Nephron progenitor cell (in vitro differentiated cells): Measurements from ENCODE around the gene RRAS.

Source experiments
- DNase-seq: peaks from one replicate; pipeline ENCODE4 v3.0.0; 2021
- H3K27ac Mint-ChIP-seq: 2 replicates; pipeline ENCODE4 v1.8.0; 2021; ENCODE audit warnings: mild to moderate bottlenecking, moderate library complexity, mixed read lengths
- H3K27me3 Mint-ChIP-seq: 2 replicates; pipeline ENCODE4 v1.8.0; 2021; ENCODE audit warnings: mild to moderate bottlenecking, low read depth, mixed read lengths; ENCODE audit not compliant: poor library complexity
- H3K36me3 Mint-ChIP-seq: 2 replicates; pipeline ENCODE4 v1.8.0; 2021; ENCODE audit warnings: low read depth, mixed read lengths
- H3K4me1 Mint-ChIP-seq: 2 replicates; pipeline ENCODE4 v1.8.0; 2021; ENCODE audit warnings: mixed read lengths
- H3K4me3 Mint-ChIP-seq: 2 replicates; pipeline ENCODE4 v1.8.0; 2021; ENCODE audit warnings: mild to moderate bottlenecking, moderate library complexity, mixed read lengths
- H3K9me3 Mint-ChIP-seq: 2 replicates; pipeline ENCODE4 v1.8.0; 2021; ENCODE audit warnings: mild to moderate bottlenecking, moderate library complexity, mixed read lengths
- CTCF ChIP-seq: fragments of 200-600 bp; sonication (generic); IDR thresholded peaks from 2 replicates; pipeline ENCODE4 v1.5.0; 2021; ENCODE audit warnings: antibody characterized with exemption

Gene RRAS

GRCh38 chr19:49591731-49592485, 48.0 kb downstream of the RRAS start:
- H3K27me3 Mint-ChIP-seq: peaks cover 3% of the 10 kb centered on the region
- TF ChIP-seq CTCF: no peak
- peak; percentile 62 for DNase-seq
- peak overlapping the region; percentile 90 for H3K4me3 Mint-ChIP-seq
- H3K9me3 Mint-ChIP-seq: no peaks in the 10 kb centered on the region
- peaks cover 38% of the 10 kb centered on the region for H3K4me1 Mint-ChIP-seq
- peaks cover 9% of the 10 kb centered on the region for H3K36me3 Mint-ChIP-seq
- H3K27ac Mint-ChIP-seq: peak overlapping the region; percentile 78

GRCh38 chr19:49590971-49591730, 48.8 kb downstream of the RRAS start, which contains the start of gene PRR12:
TSS of gene PRR12 (plus strand) at chr19:49591182. CDS start at chr19:49591655, 473 bp downstream.
- no peak for TF ChIP-seq CTCF
- Mint-ChIP-seq H3K9me3 (no peaks in the 10 kb centered on the region), H3K27ac (peak within 1 kb of the TSS; percentile 96), H3K4me3 (peak within 1 kb of the TSS; percentile 90), H3K4me1 (peaks cover 38% of the 10 kb centered on the region), H3K27me3 (peaks cover 3% of the 10 kb centered on the region), H3K36me3 (peaks cover 9% of the 10 kb centered on the region)
- peak; percentile 67 for DNase-seq

GRCh38 chr19:49590071-49590970, 49.6 kb downstream of the RRAS start:
- Mint-ChIP-seq H3K36me3 (peaks cover 9% of the 10 kb centered on the region), H3K4me1 (peaks cover 41% of the 10 kb centered on the region), H3K9me3 (no peaks in the 10 kb centered on the region), H3K27ac (peak overlapping the region; percentile 96), H3K4me3 (peak overlapping the region; percentile 90), H3K27me3 (peaks cover 3% of the 10 kb centered on the region)
- no peak for TF ChIP-seq CTCF
- peak; percentile 97 for DNase-seq

- no peak overlapping the region for H3K4me3 Mint-ChIP-seq
- H3K27me3 Mint-ChIP-seq: peaks cover 3% of the 10 kb centered on the region
- no peak for TF ChIP-seq CTCF
Measured at GRCh38 chr19:49589502-49589905, 50.4 kb downstream of the RRAS start.

GRCh38 chr19:49588365-49589122, 51.4 kb downstream of the RRAS start:
- H3K27me3 Mint-ChIP-seq: peaks cover 3% of the 10 kb centered on the region
- no peak overlapping the region for H3K27ac Mint-ChIP-seq
- no peak for DNase-seq
- TF ChIP-seq CTCF: no peak
- no peaks in the 10 kb centered on the region for H3K36me3 Mint-ChIP-seq
- peaks cover 40% of the 10 kb centered on the region for H3K4me1 Mint-ChIP-seq
- no peaks in the 10 kb centered on the region for H3K9me3 Mint-ChIP-seq
- no peak overlapping the region for H3K4me3 Mint-ChIP-seq

More at GRCh38 chr19:49589502-49589905, 50.4 kb downstream of the RRAS start:
- Mint-ChIP-seq H3K4me1 (peaks cover 48% of the 10 kb centered on the region), H3K9me3 (no peaks in the 10 kb centered on the region), H3K27ac (no peak overlapping the region), H3K36me3 (peaks cover 7% of the 10 kb centered on the region)
- DNase-seq: no peak
